ENCODE measurements around the gene LHX6. TPM values are rescaled to one million over a fixed set of nuclear protein-coding genes. Genes with fewer than 3 reads are reported as not detected.

LHX6 gene
- total RNA-seq, 1 donor from 2014 or later: not detected

- Mint-ChIP-seq H3K27ac (no peak overlapping the region), H3K27me3 (ENCODE audit: low read depth) (no peaks in the 10 kb centered on the region), H3K9me3 (no peaks in the 10 kb centered on the region), H3K4me3 (ENCODE audit: low read depth) (no peak overlapping the region), H3K4me1 (ENCODE audit: low read depth) (peaks cover 7% of the 10 kb centered on the region), H3K36me3 (ENCODE audit: low read depth) (peaks cover 59% of the 10 kb centered on the region)
- no peak for DNase-seq (ENCODE audit: low spot score)
- intact Hi-C loops (cut with micrococcal nuclease): no loop called here
Observed at GRCh38 chr9:122256206-122256605, 27.4 kb upstream of the LHX6 start.

DNA sequence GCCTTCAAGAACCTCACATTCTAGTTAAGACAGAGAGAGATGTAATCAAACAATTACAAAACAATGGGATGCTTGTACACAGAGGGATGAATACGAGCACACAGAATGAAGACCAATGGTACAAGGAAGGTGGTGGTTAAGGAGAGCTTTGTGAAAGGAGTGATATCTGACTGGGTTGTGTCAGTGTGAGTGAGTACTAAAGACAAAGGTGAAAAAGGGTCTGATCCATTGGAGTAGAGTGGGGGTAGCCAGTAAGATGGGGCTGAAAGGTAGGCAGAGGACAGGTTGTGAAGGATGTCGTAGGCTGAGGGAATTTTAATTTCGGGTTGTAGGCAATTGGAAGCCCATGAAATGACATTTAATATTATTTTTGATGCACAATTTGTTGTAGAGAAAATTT lies 26.0 kb upstream of the LHX6 start:
- intact Hi-C loops (cut with micrococcal nuclease): no loop called here
- no peak overlapping the region for H3K27ac Mint-ChIP-seq
- H3K27me3 Mint-ChIP-seq (ENCODE audit: low read depth): no peaks in the 10 kb centered on the region
- DNase-seq (ENCODE audit: low spot score): no peak
- H3K4me3 Mint-ChIP-seq (ENCODE audit: low read depth): no peak overlapping the region
- H3K36me3 Mint-ChIP-seq (ENCODE audit: low read depth): peaks cover 61% of the 10 kb centered on the region
- H3K4me1 Mint-ChIP-seq (ENCODE audit: low read depth): peaks cover 5% of the 10 kb centered on the region
- no peaks in the 10 kb centered on the region for H3K9me3 Mint-ChIP-seq

- intact Hi-C loops (cut with micrococcal nuclease): no loop called here
- H3K9me3 Mint-ChIP-seq: no peaks in the 10 kb centered on the region
- DNase-seq (ENCODE audit: low spot score): no peak
- H3K4me3 Mint-ChIP-seq (ENCODE audit: low read depth): no peak overlapping the region
- peaks cover 55% of the 10 kb centered on the region for H3K36me3 Mint-ChIP-seq (ENCODE audit: low read depth)
- H3K27ac Mint-ChIP-seq: no peak overlapping the region
- no peaks in the 10 kb centered on the region for H3K27me3 Mint-ChIP-seq (ENCODE audit: low read depth)
- H3K4me1 Mint-ChIP-seq (ENCODE audit: low read depth): peaks cover 5% of the 10 kb centered on the region
Observed at GRCh38 chr9:122252796-122253195, 24.0 kb upstream of the LHX6 start.

GRCh38 chr9:122251351-122251750 lies 22.6 kb upstream of the LHX6 start:
- Mint-ChIP-seq H3K4me1 (ENCODE audit: low read depth) (peaks cover 5% of the 10 kb centered on the region), H3K27me3 (ENCODE audit: low read depth) (no peaks in the 10 kb centered on the region), H3K4me3 (ENCODE audit: low read depth) (no peak overlapping the region), H3K36me3 (ENCODE audit: low read depth) (peaks cover 60% of the 10 kb centered on the region), H3K27ac (no peak overlapping the region), H3K9me3 (no peaks in the 10 kb centered on the region)
- no peak for DNase-seq (ENCODE audit: low spot score)
- intact Hi-C loops (cut with micrococcal nuclease): no loop called here

- no peak overlapping the region for H3K4me3 Mint-ChIP-seq (ENCODE audit: low read depth)
- no peaks in the 10 kb centered on the region for H3K27me3 Mint-ChIP-seq (ENCODE audit: low read depth)
- peaks cover 66% of the 10 kb centered on the region for H3K36me3 Mint-ChIP-seq (ENCODE audit: low read depth)
- H3K27ac Mint-ChIP-seq: no peak overlapping the region
- DNase-seq (ENCODE audit: low spot score): no peak
- peaks cover 2% of the 10 kb centered on the region for H3K4me1 Mint-ChIP-seq (ENCODE audit: low read depth)
- intact Hi-C loops (cut with micrococcal nuclease): no loop called here
- H3K9me3 Mint-ChIP-seq: no peaks in the 10 kb centered on the region
Observed at GRCh38 chr9:122248448-122248865, 19.7 kb upstream of the LHX6 start.

- Mint-ChIP-seq H3K27ac (no peak overlapping the region), H3K4me3 (ENCODE audit: low read depth) (no peak overlapping the region), H3K27me3 (ENCODE audit: low read depth) (no peaks in the 10 kb centered on the region), H3K36me3 (ENCODE audit: low read depth) (peaks cover 63% of the 10 kb centered on the region), H3K4me1 (ENCODE audit: low read depth) (no peaks in the 10 kb centered on the region), H3K9me3 (no peaks in the 10 kb centered on the region)
- intact Hi-C loops (cut with micrococcal nuclease): no loop called here
- DNase-seq (ENCODE audit: low spot score): no peak
Observed at GRCh38 chr9:122246666-122247065, 17.9 kb upstream of the LHX6 start.

GRCh38 chr9:122244349-122244748 lies 15.6 kb upstream of the LHX6 start:
- H3K27ac Mint-ChIP-seq: no peak overlapping the region
- peaks cover 64% of the 10 kb centered on the region for H3K36me3 Mint-ChIP-seq (ENCODE audit: low read depth)
- DNase-seq (ENCODE audit: low spot score): no peak
- no peak overlapping the region for H3K4me3 Mint-ChIP-seq (ENCODE audit: low read depth)
- no peaks in the 10 kb centered on the region for H3K9me3 Mint-ChIP-seq
- no peaks in the 10 kb centered on the region for H3K27me3 Mint-ChIP-seq (ENCODE audit: low read depth)
- H3K4me1 Mint-ChIP-seq (ENCODE audit: low read depth): no peaks in the 10 kb centered on the region
- intact Hi-C loops (cut with micrococcal nuclease): no loop called here

DNA sequence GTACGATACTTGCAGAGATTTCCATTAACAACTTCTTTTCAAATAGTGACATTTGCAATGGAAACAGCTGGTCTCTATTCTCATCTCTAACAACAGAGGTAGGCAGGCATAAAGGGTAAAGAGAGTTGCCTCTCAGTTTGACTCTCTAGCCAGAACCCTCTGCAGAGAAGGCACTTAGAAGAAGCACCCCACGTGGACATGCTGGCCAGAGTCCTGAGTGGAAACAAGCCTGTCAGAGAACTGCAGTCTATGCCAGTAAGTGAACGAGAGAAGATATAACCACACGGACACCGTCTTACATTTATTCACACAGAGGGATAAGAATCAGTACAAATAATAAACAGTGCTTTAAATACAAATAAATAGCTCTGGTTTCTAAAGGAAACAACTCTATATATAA lies 11.0 kb upstream of the LHX6 start:
- peaks cover 43% of the 10 kb centered on the region for H3K36me3 Mint-ChIP-seq (ENCODE audit: low read depth)
- H3K9me3 Mint-ChIP-seq: no peaks in the 10 kb centered on the region
- no peak for DNase-seq (ENCODE audit: low spot score)
- no peaks in the 10 kb centered on the region for H3K27me3 Mint-ChIP-seq (ENCODE audit: low read depth)
- no peak overlapping the region for H3K4me3 Mint-ChIP-seq (ENCODE audit: low read depth)
- intact Hi-C loops (cut with micrococcal nuclease): no loop called here
- no peak overlapping the region for H3K27ac Mint-ChIP-seq
- no peaks in the 10 kb centered on the region for H3K4me1 Mint-ChIP-seq (ENCODE audit: low read depth)

- Mint-ChIP-seq H3K9me3 (no peaks in the 10 kb centered on the region), H3K4me3 (ENCODE audit: low read depth) (no peak overlapping the region), H3K27ac (no peak overlapping the region), H3K4me1 (ENCODE audit: low read depth) (no peaks in the 10 kb centered on the region), H3K27me3 (ENCODE audit: low read depth) (peaks cover 11% of the 10 kb centered on the region), H3K36me3 (ENCODE audit: low read depth) (peaks cover 22% of the 10 kb centered on the region)
- DNase-seq (ENCODE audit: low spot score): no peak
- intact Hi-C loops (cut with micrococcal nuclease): no loop called here
Observed at GRCh38 chr9:122236681-122237080, 7.9 kb upstream of the LHX6 start.

DNA sequence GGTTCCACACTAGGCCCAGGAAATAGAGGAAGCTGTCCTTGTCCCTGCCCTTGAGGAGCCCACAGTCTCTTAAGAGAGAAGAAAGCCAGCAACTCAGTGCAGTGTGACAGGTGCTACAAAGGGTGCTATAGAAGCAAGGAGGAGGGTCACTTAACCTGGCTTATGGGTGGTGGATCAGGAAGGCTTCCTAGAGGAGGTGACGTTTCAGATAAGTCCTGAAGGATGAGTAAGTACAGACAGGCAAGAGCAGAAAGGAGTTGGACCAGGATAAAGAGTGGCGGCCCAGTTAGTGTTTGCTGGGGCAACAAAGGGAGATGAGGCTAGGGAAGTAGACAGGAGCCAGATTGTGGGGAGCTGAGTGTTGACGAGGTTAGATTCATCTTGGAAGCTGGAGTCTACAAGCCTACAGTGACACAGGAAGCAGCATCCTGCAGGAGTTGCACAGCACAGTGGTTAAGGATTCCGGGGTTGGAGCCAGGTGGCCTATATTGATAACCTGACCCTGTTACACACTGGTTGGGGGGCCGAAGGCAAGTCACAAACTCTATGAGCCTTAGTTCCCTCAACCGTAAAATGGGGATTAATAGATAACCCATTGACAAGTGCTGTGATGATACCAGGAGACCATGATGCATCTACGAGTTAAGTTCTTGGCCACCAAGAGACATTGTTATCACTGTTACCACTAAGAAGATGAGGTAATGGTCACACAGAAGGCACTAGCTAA lies 5.4 kb upstream of the LHX6 start:
- H3K27me3 Mint-ChIP-seq (ENCODE audit: low read depth): peaks cover 12% of the 10 kb centered on the region
- intact Hi-C loops (cut with micrococcal nuclease): no loop called here
- no peaks in the 10 kb centered on the region for H3K4me1 Mint-ChIP-seq (ENCODE audit: low read depth)
- H3K27ac Mint-ChIP-seq: no peak overlapping the region
- DNase-seq (ENCODE audit: low spot score): no peak
- no peaks in the 10 kb centered on the region for H3K9me3 Mint-ChIP-seq
- peaks cover 3% of the 10 kb centered on the region for H3K36me3 Mint-ChIP-seq (ENCODE audit: low read depth)
- no peak overlapping the region for H3K4me3 Mint-ChIP-seq (ENCODE audit: low read depth)

GRCh38 chr9:122232796-122233306 lies 4.1 kb upstream of the LHX6 start:
- no peak overlapping the region for H3K27ac Mint-ChIP-seq
- intact Hi-C loops (cut with micrococcal nuclease): no loop called here
- H3K4me3 Mint-ChIP-seq (ENCODE audit: low read depth): no peak overlapping the region
- no peaks in the 10 kb centered on the region for H3K4me1 Mint-ChIP-seq (ENCODE audit: low read depth)
- peaks cover 15% of the 10 kb centered on the region for H3K27me3 Mint-ChIP-seq (ENCODE audit: low read depth)
- no peaks in the 10 kb centered on the region for H3K36me3 Mint-ChIP-seq (ENCODE audit: low read depth)
- no peak for DNase-seq (ENCODE audit: low spot score)
- no peaks in the 10 kb centered on the region for H3K9me3 Mint-ChIP-seq

DNA sequence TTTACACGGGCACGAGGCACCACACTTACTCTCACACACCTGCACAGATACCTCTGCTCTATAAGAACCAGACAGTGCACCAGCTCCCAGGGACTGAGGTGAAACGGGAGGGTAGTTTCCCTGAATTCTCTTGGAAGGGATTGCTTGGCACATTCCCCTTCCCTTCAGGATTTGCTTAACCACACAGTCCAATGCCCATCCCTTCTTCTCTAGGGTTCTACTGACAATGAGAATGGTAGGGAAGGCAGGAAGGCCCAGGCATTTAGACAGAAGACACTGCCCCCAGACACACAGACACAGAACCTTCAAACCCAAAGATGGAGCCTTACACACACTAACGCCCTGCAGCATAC lies 704 bp upstream of the LHX6 start:
- H3K4me3 Mint-ChIP-seq (ENCODE audit: low read depth): no peak overlapping the region
- intact Hi-C loops (cut with micrococcal nuclease): loop anchor here (1.0 kb wide), 1 partner anchor 10 kb away; no protein-coding TSS in a partner anchor
- no peaks in the 10 kb centered on the region for H3K9me3 Mint-ChIP-seq

DNA sequence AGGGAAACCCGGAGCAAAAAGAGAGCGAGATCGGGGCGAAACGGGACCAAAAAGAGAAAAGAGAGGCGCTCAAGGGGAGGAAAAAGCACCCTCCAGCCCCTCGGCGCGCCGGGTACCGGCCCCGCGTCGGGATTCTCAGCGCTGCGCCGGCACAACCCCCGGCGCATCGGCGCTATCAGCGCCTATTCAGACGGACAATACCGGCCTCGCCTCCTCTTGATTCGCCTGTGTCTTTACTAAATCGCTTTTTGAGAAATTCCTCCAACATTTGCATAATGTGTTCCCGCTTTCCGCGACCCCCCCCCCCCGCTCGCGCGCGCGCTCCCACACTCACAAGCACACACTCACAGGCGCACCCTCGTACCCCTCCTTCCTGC lies 578 bp downstream of the LHX6 start:
- intact Hi-C loops (cut with micrococcal nuclease): no loop called here
- Mint-ChIP-seq H3K27ac (no peak overlapping the region), H3K27me3 (ENCODE audit: low read depth) (peaks cover 36% of the 10 kb centered on the region), H3K4me1 (ENCODE audit: low read depth) (no peaks in the 10 kb centered on the region), H3K9me3 (no peaks in the 10 kb centered on the region), H3K36me3 (ENCODE audit: low read depth) (no peaks in the 10 kb centered on the region), H3K4me3 (ENCODE audit: low read depth) (no peak overlapping the region)
- no peak for DNase-seq (ENCODE audit: low spot score)

More for the DNA sequence above, 704 bp upstream of the LHX6 start:
- no peaks in the 10 kb centered on the region for H3K4me1 Mint-ChIP-seq (ENCODE audit: low read depth)
- no peaks in the 10 kb centered on the region for H3K36me3 Mint-ChIP-seq (ENCODE audit: low read depth)
- H3K27me3 Mint-ChIP-seq (ENCODE audit: low read depth): peaks cover 32% of the 10 kb centered on the region
- no peak for DNase-seq (ENCODE audit: low spot score)
- H3K27ac Mint-ChIP-seq: no peak overlapping the region

DNA sequence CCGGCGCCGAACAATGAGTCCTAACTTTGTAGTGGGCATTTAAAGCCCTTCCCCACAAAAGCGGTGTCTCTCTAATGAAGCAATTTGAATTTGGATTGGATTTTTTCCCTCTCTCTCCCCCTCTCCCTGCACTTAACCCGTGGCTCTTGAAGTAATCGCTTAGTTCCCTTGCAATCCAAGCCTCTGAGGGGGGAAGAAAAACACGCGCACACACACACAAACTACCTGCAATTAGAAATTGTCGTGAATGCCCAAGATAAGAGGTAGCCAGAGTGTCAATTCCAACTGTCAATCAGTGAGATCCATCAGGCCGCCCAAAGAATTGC lies 1.2 kb downstream of the LHX6 start:
- Mint-ChIP-seq H3K9me3 (no peaks in the 10 kb centered on the region), H3K27ac (no peak overlapping the region), H3K4me3 (ENCODE audit: low read depth) (no peak overlapping the region), H3K4me1 (ENCODE audit: low read depth) (peaks cover 3% of the 10 kb centered on the region), H3K36me3 (ENCODE audit: low read depth) (no peaks in the 10 kb centered on the region), H3K27me3 (ENCODE audit: low read depth) (peaks cover 40% of the 10 kb centered on the region)
- no peak for DNase-seq (ENCODE audit: low spot score)
- intact Hi-C loops (cut with micrococcal nuclease): no loop called here

Measured in activated T-helper 2 cell treated with anti-CD3 and anti-CD28 coated beads, Interferon-gamma antibody, Interleukin-2, Interleukin-4, amounts not matched to agents 10 μg/mL and 5 μg/mL and 100 μg/mL, durations not matched to agents 14 hours and 24 hours and 36 hours (primary cell).